Measurements from ENCODE around the gene SHISA5. TPM values are rescaled to one million over a fixed set of nuclear protein-coding genes. Genes with fewer than 3 reads are reported as not detected.
A peak's percentile ranks its signal among the peaks of the same experiment; 100 is the strongest.
"Not testable (repeated sequence)": the region's sequence is repeated elsewhere in the genome, so short reads cannot be mapped to it uniquely, and the experiment has no call there.

Gene SHISA5
- total RNA-seq, 1 donor from 2014 or later, result 59.2 TPM

- no peak for DNase-seq (ENCODE audit: low spot score)
Observed at GRCh38 chr3:48519277-48519643, 15.3 kb upstream of the SHISA5 start.

- DNase-seq (ENCODE audit: low spot score), result peak; percentile 46
Observed at GRCh38 chr3:48518638-48519276, 14.8 kb upstream of the SHISA5 start.

GRCh38 chr3:48518069-48518468, 14.1 kb upstream of the SHISA5 start:
- no peak for DNase-seq (ENCODE audit: low spot score)

- DNase-seq (ENCODE audit: low spot score), result no peak
Observed at GRCh38 chr3:48516571-48516970, 12.6 kb upstream of the SHISA5 start.

GRCh38 chr3:48514431-48515227, 10.7 kb upstream of the SHISA5 start:
- DNase-seq (ENCODE audit: low spot score), result no peak

- no peak for DNase-seq (ENCODE audit: low spot score)
Observed at GRCh38 chr3:48511551-48511950, 7.6 kb upstream of the SHISA5 start.

- DNase-seq (ENCODE audit: low spot score), result peak; percentile 71
Observed at GRCh38 chr3:48507256-48508061, 3.5 kb upstream of the SHISA5 start.

GRCh38 chr3:48505968-48506504, 2.1 kb upstream of the SHISA5 start:
- no peak for DNase-seq (ENCODE audit: low spot score)

GRCh38 chr3:48505146-48505545, 1.2 kb upstream of the SHISA5 start:
- no peak for DNase-seq (ENCODE audit: low spot score)

- peak; percentile 65 for DNase-seq (ENCODE audit: low spot score)
Observed at GRCh38 chr3:48503401-48504050, 448 bp downstream of the SHISA5 start.

- DNase-seq (ENCODE audit: low spot score), result no peak
Observed at GRCh38 chr3:48502728-48503168, 1.2 kb downstream of the SHISA5 start.

- DNase-seq (ENCODE audit: low spot score), result no peak
Observed at GRCh38 chr3:48502121-48502520, 1.9 kb downstream of the SHISA5 start.

GRCh38 chr3:48501196-48501595, 2.8 kb downstream of the SHISA5 start:
- DNase-seq (ENCODE audit: low spot score), result no peak

GRCh38 chr3:48500656-48501055, 3.3 kb downstream of the SHISA5 start:
- DNase-seq (ENCODE audit: low spot score), result no peak

- no peak for DNase-seq (ENCODE audit: low spot score)
Observed at GRCh38 chr3:48493203-48493501, 10.8 kb downstream of the SHISA5 start.

- DNase-seq (ENCODE audit: low spot score), result peak; percentile 90
Observed at GRCh38 chr3:48492461-48493202, 11.3 kb downstream of the SHISA5 start.

GRCh38 chr3:48486952-48487351, 17.0 kb downstream of the SHISA5 start:
- DNase-seq (ENCODE audit: low spot score), result no peak

GRCh38 chr3:48482822-48483221, 21.2 kb downstream of the SHISA5 start:
- DNase-seq (ENCODE audit: low spot score), result not testable (repeated sequence)

GRCh38 chr3:48480891-48481290, 23.1 kb downstream of the SHISA5 start:
- DNase-seq (ENCODE audit: low spot score), result not testable (repeated sequence)

GRCh38 chr3:48478626-48479555, 25.1 kb downstream of the SHISA5 start:
- no peak for DNase-seq (ENCODE audit: low spot score)

All from umbilical cord (tissue), 2 donors.